ENCODE results near the gene SLC6A2. TPM values are rescaled to one million over a fixed set of nuclear protein-coding genes. Genes with fewer than 3 reads are reported as not detected.

The SLC6A2 gene
- total RNA-seq, 2 experiments from 2014 or later, result not detected

DNA sequence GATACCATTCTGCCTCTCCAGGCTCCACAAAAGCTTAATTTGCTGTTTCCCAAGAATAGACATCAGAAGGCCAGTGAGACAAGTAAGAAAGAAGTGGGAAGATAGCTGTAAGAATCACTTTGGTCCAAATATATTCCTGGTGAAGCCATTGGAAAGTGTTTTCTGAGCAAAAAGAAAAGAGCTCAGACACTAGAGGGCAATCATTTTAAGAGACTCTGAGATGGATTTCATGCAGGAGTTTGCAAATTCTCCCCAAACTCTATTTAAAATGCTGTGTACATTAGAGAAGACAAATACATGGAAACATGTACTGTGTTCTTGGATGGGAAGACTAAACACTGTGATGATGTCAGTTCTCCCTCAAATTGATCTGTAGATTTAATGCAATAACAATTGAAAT, 8.0 kb upstream of the SLC6A2 start:
- H3K9me2 ChIP-seq (ENCODE audit: insufficient read depth, low read length), result no peaks in the 10 kb centered on the region
- no peaks in the 10 kb centered on the region for H3K9me3 ChIP-seq (ENCODE audit: low read length)
- POLR2A ChIA-PET, result no interaction called here
- DNase-seq (ENCODE audit: low spot score), result no peak
- H3K27ac ChIP-seq (ENCODE audit: low read depth, low read length, poor library complexity, severe bottlenecking), result no peak overlapping the region
- no peaks in the 10 kb centered on the region for H3K4me1 ChIP-seq (ENCODE audit: insufficient read depth, low read length, poor library complexity, severe bottlenecking)
- TF ChIP-seq, protein P1, sequence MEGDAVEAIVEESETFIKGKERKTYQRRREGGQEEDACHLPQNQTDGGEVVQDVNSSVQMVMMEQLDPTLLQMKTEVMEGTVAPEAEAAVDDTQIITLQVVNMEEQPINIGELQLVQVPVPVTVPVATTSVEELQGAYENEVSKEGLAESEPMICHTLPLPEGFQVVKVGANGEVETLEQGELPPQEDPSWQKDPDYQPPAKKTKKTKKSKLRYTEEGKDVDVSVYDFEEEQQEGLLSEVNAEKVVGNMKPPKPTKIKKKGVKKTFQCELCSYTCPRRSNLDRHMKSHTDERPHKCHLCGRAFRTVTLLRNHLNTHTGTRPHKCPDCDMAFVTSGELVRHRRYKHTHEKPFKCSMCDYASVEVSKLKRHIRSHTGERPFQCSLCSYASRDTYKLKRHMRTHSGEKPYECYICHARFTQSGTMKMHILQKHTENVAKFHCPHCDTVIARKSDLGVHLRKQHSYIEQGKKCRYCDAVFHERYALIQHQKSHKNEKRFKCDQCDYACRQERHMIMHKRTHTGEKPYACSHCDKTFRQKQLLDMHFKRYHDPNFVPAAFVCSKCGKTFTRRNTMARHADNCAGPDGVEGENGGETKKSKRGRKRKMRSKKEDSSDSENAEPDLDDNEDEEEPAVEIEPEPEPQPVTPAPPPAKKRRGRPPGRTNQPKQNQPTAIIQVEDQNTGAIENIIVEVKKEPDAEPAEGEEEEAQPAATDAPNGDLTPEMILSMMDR (conservative IDR thresholded peaks at IDR 0.05; ENCODE audit: low read length), result no peak
- TF ChIP-seq EZH2phosphoT487 (IDR thresholded peaks at IDR 0.05; ENCODE audit: borderline replicate concordance, low read depth, low read length), result no peak
- H4K20me1 ChIP-seq (ENCODE audit: insufficient read depth, low read length), result no peaks in the 10 kb centered on the region
- intact Hi-C loops (cut with micrococcal nuclease; ENCODE audit: unreplicated experiment), result no loop called here
- H2AFZ ChIP-seq (ENCODE audit: low read length), result no peak overlapping the region
- H3K79me2 ChIP-seq (ENCODE audit: insufficient read depth, low read depth, low read length), result no peaks in the 10 kb centered on the region
- no peak overlapping the region for H3K4me2 ChIP-seq (ENCODE audit: low read length)
- no TSS peak for BruUV-seq (replicated peaks)
- CTCF ChIA-PET (ENCODE audit: unreplicated experiment), result interaction anchor here (0.6 kb wide), 1 partner anchor 221 kb away, joined by 3 read pairs; no protein-coding TSS in a partner anchor
- no peak overlapping the region for H3K4me3 ChIP-seq (ENCODE audit: low read depth, low read length, poor library complexity, severe bottlenecking)
- H3K36me3 ChIP-seq (ENCODE audit: insufficient read depth, low read length), result no peaks in the 10 kb centered on the region

DNA sequence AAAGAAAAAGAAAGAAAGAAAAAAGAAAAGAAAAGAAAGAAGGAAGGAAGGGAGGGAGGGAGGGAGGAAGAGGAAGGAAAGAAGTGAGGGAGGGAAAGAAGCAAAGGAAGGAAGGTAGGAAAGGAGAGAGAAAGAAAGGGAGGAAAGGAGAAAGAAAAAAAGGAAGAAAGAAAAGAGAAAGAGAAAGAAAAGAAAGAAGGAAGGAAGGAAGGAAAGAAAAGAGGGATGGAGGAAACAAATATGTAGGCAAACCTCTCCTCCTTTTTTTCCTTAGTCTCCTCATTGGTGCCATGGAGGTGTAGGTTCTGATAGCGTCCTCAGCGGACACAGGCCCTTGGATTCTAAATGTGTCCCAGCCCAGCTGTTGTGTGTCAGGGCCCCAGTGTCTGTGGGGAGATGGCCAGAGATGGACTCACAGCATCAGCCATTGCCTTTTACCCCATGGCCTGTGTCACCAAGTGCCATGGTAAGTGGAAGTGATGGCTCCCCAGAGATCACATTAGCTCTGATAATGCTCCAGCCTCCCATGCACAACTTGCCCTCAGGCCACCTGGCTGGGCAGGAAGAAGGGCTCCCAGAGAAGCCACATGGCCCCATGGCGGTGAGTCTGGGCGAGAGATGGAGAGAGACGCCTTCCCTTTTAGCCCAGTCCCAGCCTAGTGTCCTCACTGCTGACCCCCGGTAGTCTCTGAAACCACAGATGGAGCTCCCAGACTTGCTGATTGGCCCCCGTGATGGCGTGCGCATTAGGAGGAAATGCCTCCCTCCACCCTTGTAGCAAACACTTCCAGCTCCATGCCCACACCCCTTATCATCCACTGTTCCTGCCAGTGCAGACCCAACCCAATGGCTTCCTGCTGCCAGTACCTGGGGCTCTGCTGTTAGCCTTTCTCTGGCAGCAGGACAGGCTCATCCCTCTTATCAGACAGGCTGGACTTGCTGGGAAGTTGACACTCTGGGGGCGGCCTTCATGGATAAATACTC, 3.7 kb upstream of the SLC6A2 start:
- Histone ChIP-seq H3K4me1 (ENCODE audit: insufficient read depth, low read length, poor library complexity, severe bottlenecking) (no peaks in the 10 kb centered on the region), H3K4me2 (ENCODE audit: low read length) (no peak overlapping the region), H3K4me3 (ENCODE audit: low read depth, low read length, poor library complexity, severe bottlenecking) (no peak overlapping the region), H3K79me2 (ENCODE audit: insufficient read depth, low read depth, low read length) (no peaks in the 10 kb centered on the region), H4K20me1 (ENCODE audit: insufficient read depth, low read length) (no peaks in the 10 kb centered on the region), H3K27ac (ENCODE audit: low read depth, low read length, poor library complexity, severe bottlenecking) (no peak overlapping the region), H3K36me3 (ENCODE audit: insufficient read depth, low read length) (no peaks in the 10 kb centered on the region), H2AFZ (ENCODE audit: low read length) (no peak overlapping the region), H3K9me3 (ENCODE audit: low read length) (no peaks in the 10 kb centered on the region), H3K9me2 (ENCODE audit: insufficient read depth, low read length) (no peaks in the 10 kb centered on the region)
- ChIA-PET POLR2A (no interaction called here), CTCF (ENCODE audit: unreplicated experiment) (no interaction called here)
- DNase-seq (ENCODE audit: low spot score), result no peak
- intact Hi-C loops (cut with micrococcal nuclease; ENCODE audit: unreplicated experiment), result no loop called here
- no peak for TF ChIP-seq EZH2phosphoT487 (IDR thresholded peaks at IDR 0.05; ENCODE audit: borderline replicate concordance, low read depth, low read length)
- TF ChIP-seq, protein P1 (conservative IDR thresholded peaks at IDR 0.05; ENCODE audit: low read length), result no peak
- BruUV-seq (replicated peaks), result no TSS peak

DNA sequence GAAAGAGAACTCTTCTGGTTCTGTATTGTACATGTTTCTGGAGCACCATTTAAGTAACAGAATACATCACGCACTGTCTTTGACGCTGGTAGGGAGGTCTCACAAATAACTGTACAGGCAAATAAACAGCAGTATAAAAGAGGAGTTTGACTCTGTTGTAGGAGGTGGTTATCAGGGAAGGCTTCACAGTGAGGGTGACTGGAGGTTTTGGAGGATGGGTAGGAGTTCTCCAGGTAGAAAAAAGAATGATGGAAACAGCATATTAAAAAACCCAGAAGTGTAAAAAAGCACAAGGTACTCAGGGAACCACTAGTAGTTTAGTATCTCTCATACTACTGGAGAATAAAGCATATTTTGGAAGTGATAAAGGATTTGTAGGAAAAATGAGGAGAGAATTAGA, 2.7 kb upstream of the SLC6A2 start:
- H3K9me3 ChIP-seq (ENCODE audit: low read length), result no peaks in the 10 kb centered on the region
- intact Hi-C loops (cut with micrococcal nuclease; ENCODE audit: unreplicated experiment), result no loop called here
- H3K4me1 ChIP-seq (ENCODE audit: insufficient read depth, low read length, poor library complexity, severe bottlenecking), result no peaks in the 10 kb centered on the region
- no TSS peak for BruUV-seq (replicated peaks)
- H3K4me3 ChIP-seq (ENCODE audit: low read depth, low read length, poor library complexity, severe bottlenecking), result no peak overlapping the region
- CTCF ChIA-PET (ENCODE audit: unreplicated experiment), result no interaction called here
- H3K36me3 ChIP-seq (ENCODE audit: insufficient read depth, low read length), result no peaks in the 10 kb centered on the region
- no peak overlapping the region for H3K27ac ChIP-seq (ENCODE audit: low read depth, low read length, poor library complexity, severe bottlenecking)
- POLR2A ChIA-PET, result no interaction called here
- H2AFZ ChIP-seq (ENCODE audit: low read length), result no peak overlapping the region
- no peaks in the 10 kb centered on the region for H4K20me1 ChIP-seq (ENCODE audit: insufficient read depth, low read length)
- TF ChIP-seq, protein P1 (conservative IDR thresholded peaks at IDR 0.05; ENCODE audit: low read length), result no peak
- TF ChIP-seq EZH2phosphoT487 (IDR thresholded peaks at IDR 0.05; ENCODE audit: borderline replicate concordance, low read depth, low read length), result no peak
- no peaks in the 10 kb centered on the region for H3K79me2 ChIP-seq (ENCODE audit: insufficient read depth, low read depth, low read length)
- H3K9me2 ChIP-seq (ENCODE audit: insufficient read depth, low read length), result no peaks in the 10 kb centered on the region
- DNase-seq (ENCODE audit: low spot score), result no peak
- no peak overlapping the region for H3K4me2 ChIP-seq (ENCODE audit: low read length)
